ENCODE measurements around the gene STAM. TPM values are rescaled to one million over a fixed set of nuclear protein-coding genes. Genes with fewer than 3 reads are reported as not detected.

The STAM gene
- polyA plus RNA-seq, 1 donor from 2014 or later = 33.0 TPM

GRCh38 chr10:17708821-17709220 is 64.9 kb downstream of the STAM start:
- H3K9ac ChIP-seq (ENCODE audit: low read length) = no peak overlapping the region
- no peaks in the 10 kb centered on the region for H3K27me3 ChIP-seq (ENCODE audit: insufficient read depth, low read depth, low read length)
- H3K36me3 ChIP-seq (ENCODE audit: insufficient read depth, low read length) = peaks cover 5% of the 10 kb centered on the region
- H4K20me1 ChIP-seq (ENCODE audit: insufficient read depth) = no peaks in the 10 kb centered on the region
- H2AFZ ChIP-seq (ENCODE audit: low read depth, low read length) = no peak overlapping the region
- H3K9me2 ChIP-seq (ENCODE audit: insufficient read depth, low read length) = no peaks in the 10 kb centered on the region
- H3K27ac ChIP-seq (ENCODE audit: low read length) = no peak overlapping the region
- H3F3A ChIP-seq (ENCODE audit: insufficient read depth, low read length, poor library complexity, severe bottlenecking) = no peaks in the 10 kb centered on the region
- TF ChIP-seq TAF1 (IDR thresholded peaks at IDR 0.05; ENCODE audit: low read depth) (no peak), RAD21 (conservative IDR thresholded peaks at IDR 0.05) (no peak)
- H3K4me2 ChIP-seq (ENCODE audit: low read length) = no peak overlapping the region
- H3K9me3 ChIP-seq (ENCODE audit: low read length) = no peaks in the 10 kb centered on the region
- no peak overlapping the region for H3K4me3 ChIP-seq (ENCODE audit: low read length)
- H3K79me2 ChIP-seq (replicated peaks; ENCODE audit: insufficient read depth, low read length) = no peaks in the 10 kb centered on the region

GRCh38 chr10:17709492-17709891 is 65.5 kb downstream of the STAM start:
- Histone ChIP-seq H2AFZ (ENCODE audit: low read depth, low read length) (no peak overlapping the region), H3K4me3 (ENCODE audit: low read length) (no peak overlapping the region), H3K36me3 (ENCODE audit: insufficient read depth, low read length) (peaks cover 8% of the 10 kb centered on the region), H3K27me3 (ENCODE audit: insufficient read depth, low read depth, low read length) (no peaks in the 10 kb centered on the region), H3K9me3 (ENCODE audit: low read length) (no peaks in the 10 kb centered on the region), H3K79me2 (replicated peaks; ENCODE audit: insufficient read depth, low read length) (no peaks in the 10 kb centered on the region), H3K9ac (ENCODE audit: low read length) (no peak overlapping the region), H4K20me1 (ENCODE audit: insufficient read depth) (no peaks in the 10 kb centered on the region), H3K27ac (ENCODE audit: low read length) (no peak overlapping the region), H3K4me2 (ENCODE audit: low read length) (no peak overlapping the region), H3K9me2 (ENCODE audit: insufficient read depth, low read length) (no peaks in the 10 kb centered on the region), H3F3A (ENCODE audit: insufficient read depth, low read length, poor library complexity, severe bottlenecking) (no peaks in the 10 kb centered on the region)
- no peak for TF ChIP-seq MXI1 (conservative IDR thresholded peaks at IDR 0.05; ENCODE audit: poor library complexity, severe bottlenecking)
- no peak for TF ChIP-seq POLR2AphosphoS5 (IDR thresholded peaks at IDR 0.05)
- TF ChIP-seq TAF1 (IDR thresholded peaks at IDR 0.05; ENCODE audit: low read depth) = no peak
- TF ChIP-seq RAD21 (conservative IDR thresholded peaks at IDR 0.05) = no peak
- TF ChIP-seq CTCF (IDR thresholded peaks at IDR 0.05; ENCODE audit: poor library complexity, severe bottlenecking) = no peak
- TF ChIP-seq, protein P1, sequence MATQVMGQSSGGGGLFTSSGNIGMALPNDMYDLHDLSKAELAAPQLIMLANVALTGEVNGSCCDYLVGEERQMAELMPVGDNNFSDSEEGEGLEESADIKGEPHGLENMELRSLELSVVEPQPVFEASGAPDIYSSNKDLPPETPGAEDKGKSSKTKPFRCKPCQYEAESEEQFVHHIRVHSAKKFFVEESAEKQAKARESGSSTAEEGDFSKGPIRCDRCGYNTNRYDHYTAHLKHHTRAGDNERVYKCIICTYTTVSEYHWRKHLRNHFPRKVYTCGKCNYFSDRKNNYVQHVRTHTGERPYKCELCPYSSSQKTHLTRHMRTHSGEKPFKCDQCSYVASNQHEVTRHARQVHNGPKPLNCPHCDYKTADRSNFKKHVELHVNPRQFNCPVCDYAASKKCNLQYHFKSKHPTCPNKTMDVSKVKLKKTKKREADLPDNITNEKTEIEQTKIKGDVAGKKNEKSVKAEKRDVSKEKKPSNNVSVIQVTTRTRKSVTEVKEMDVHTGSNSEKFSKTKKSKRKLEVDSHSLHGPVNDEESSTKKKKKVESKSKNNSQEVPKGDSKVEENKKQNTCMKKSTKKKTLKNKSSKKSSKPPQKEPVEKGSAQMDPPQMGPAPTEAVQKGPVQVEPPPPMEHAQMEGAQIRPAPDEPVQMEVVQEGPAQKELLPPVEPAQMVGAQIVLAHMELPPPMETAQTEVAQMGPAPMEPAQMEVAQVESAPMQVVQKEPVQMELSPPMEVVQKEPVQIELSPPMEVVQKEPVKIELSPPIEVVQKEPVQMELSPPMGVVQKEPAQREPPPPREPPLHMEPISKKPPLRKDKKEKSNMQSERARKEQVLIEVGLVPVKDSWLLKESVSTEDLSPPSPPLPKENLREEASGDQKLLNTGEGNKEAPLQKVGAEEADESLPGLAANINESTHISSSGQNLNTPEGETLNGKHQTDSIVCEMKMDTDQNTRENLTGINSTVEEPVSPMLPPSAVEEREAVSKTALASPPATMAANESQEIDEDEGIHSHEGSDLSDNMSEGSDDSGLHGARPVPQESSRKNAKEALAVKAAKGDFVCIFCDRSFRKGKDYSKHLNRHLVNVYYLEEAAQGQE (IDR thresholded peaks at IDR 0.05; ENCODE audit: borderline replicate concordance) = no peak
- no peak for TF ChIP-seq SMC3 (conservative IDR thresholded peaks at IDR 0.05; ENCODE audit: poor library complexity)
- no peak for TF ChIP-seq EP300 (conservative IDR thresholded peaks at IDR 0.05; ENCODE audit: poor library complexity, severe bottlenecking)
- TF ChIP-seq EZH2 (IDR thresholded peaks at IDR 0.05; ENCODE audit: borderline replicate concordance, insufficient read depth, low read length, poor library complexity, severe bottlenecking) = no peak

DNA sequence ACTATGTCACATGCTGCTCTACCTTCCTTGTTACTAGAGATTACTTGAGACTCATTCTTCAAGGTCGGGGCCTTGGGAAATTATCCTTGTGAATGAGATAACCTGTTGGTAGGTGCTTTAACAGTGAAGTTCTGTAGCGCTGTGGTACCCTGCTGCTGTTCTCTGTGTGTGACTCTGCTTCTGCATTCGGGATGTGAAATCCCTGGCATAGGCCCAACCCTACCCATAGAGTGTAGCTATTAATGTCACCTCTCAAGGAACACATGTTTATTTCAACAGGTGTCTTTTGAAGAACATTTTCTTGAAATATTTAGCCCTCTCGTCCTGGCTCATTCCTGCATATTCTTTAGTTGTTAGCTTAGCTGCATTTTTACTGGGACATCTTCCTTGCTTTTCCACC is 66.2 kb downstream of the STAM start:
- no peak overlapping the region for H2AFZ ChIP-seq (ENCODE audit: low read depth, low read length)
- no peaks in the 10 kb centered on the region for H3K9me2 ChIP-seq (ENCODE audit: insufficient read depth, low read length)
- no peak overlapping the region for H3K9ac ChIP-seq (ENCODE audit: low read length)
- no peak overlapping the region for H3K27ac ChIP-seq (ENCODE audit: low read length)
- H3K4me2 ChIP-seq (ENCODE audit: low read length) = no peak overlapping the region
- H3K9me3 ChIP-seq (ENCODE audit: low read length) = no peaks in the 10 kb centered on the region
- H3K4me3 ChIP-seq (ENCODE audit: low read length) = no peak overlapping the region
- H4K20me1 ChIP-seq (ENCODE audit: insufficient read depth) = no peaks in the 10 kb centered on the region
- no peaks in the 10 kb centered on the region for H3K79me2 ChIP-seq (replicated peaks; ENCODE audit: insufficient read depth, low read length)
- TF ChIP-seq CTCF (IDR thresholded peaks at IDR 0.05; ENCODE audit: poor library complexity, severe bottlenecking) = no peak
- no peak for TF ChIP-seq MXI1 (conservative IDR thresholded peaks at IDR 0.05; ENCODE audit: poor library complexity, severe bottlenecking)
- H3F3A ChIP-seq (ENCODE audit: insufficient read depth, low read length, poor library complexity, severe bottlenecking) = no peaks in the 10 kb centered on the region
- H3K27me3 ChIP-seq (ENCODE audit: insufficient read depth, low read depth, low read length) = no peaks in the 10 kb centered on the region
- peaks cover 10% of the 10 kb centered on the region for H3K36me3 ChIP-seq (ENCODE audit: insufficient read depth, low read length)

All from neural cell (in vitro differentiated cells).